A549 (cell line): ENCODE data around the gene SPTBN5. TPM values are rescaled to one million over a fixed set of nuclear protein-coding genes. Genes with fewer than 3 reads are reported as not detected.

Experiments used
- ATAC-seq, 2 experiments: fragments of 200-7000 bp in 1 of 2; fragments of >200 bp in 1 of 2; cut with Nextera tagmentation in 1 of 2; cut with Tn5 transposase in 1 of 2; 3 replicates each; pipeline versions ENCODE4 v1.8.0 to v1.9.1; 2018 to 2020; ENCODE audit warnings: mild to moderate bottlenecking in 1 of 2, moderate library complexity in 1 of 2
- CTCF ChIA-PET: fragments of 300-600 bp; sonication (Branson Sonifier 250); formaldehyde crosslinking; extraction: SDS; loops from one replicate; lab custom pipeline; 2021; ENCODE audit warnings: antibody characterized with exemption, inconsistent platforms; lab: Yijun Ruan, JAX
- POLR2A ChIA-PET: fragments of 350-600 bp; formaldehyde crosslinking; extraction: SDS; loops from one replicate; lab custom pipeline; 2021; ENCODE audit warnings: antibody characterized with exemption, inconsistent platforms; lab: Yijun Ruan, JAX
- DNase-seq, 2 experiments: peaks; one replicate each; pipeline versions ENCODE4 v3.0.0 to v3.0.0-alpha.2; 2011 to 2016; ENCODE audit warnings: low read depth in 1 of 2, low spot score in 1 of 2
- FAIRE-seq: peaks from 2 replicates; lab custom pipeline; 2011; peaks lifted over from hg19 to GRCh38; lab: Jason Lieb, UNC
- H3K27ac ChIP-seq, 2 experiments: fragments of >200 bp; sonication (Bioruptor Twin); formaldehyde crosslinking; 3 replicates each; pipeline ENCODE4 v1.5.1; 2016 to 2017
- H3K4me1 ChIP-seq: fragments of >200 bp; sonication (Bioruptor Twin); formaldehyde crosslinking; 3 replicates; pipeline ENCODE4 v1.6.1; 2016
- H3K4me2 ChIP-seq: fragments of >200 bp; sonication (Bioruptor Twin); formaldehyde crosslinking; 3 replicates; pipeline ENCODE4 v1.6.1; 2016
- H3K4me3 ChIP-seq: fragments of >200 bp; sonication (Bioruptor Twin); formaldehyde crosslinking; 3 replicates; pipeline ENCODE4 v1.5.1; 2016
- H3K9me3 ChIP-seq: fragments of >200 bp; sonication (Bioruptor Twin); formaldehyde crosslinking; 3 replicates; pipeline ENCODE4 v1.6.1; 2016
- CEBPB ChIP-seq, 2 experiments: fragments of >200 bp in 1 of 2; sonication (Bioruptor Twin) in 1 of 2; formaldehyde crosslinking in 1 of 2; IDR thresholded peaks; 2 replicates each; pipeline ENCODE4 v1.6.1; 2012 to 2016
- CTCF ChIP-seq: fragments of >200 bp; sonication (Bioruptor Twin); formaldehyde crosslinking; IDR thresholded peaks from 3 replicates; pipeline ENCODE4 v1.5.1; 2016
- EHF ChIP-seq: fragments of 250-450 bp; sonication (Bioruptor Pico); IDR thresholded peaks from 2 replicates; pipeline ENCODE4 v1.5.0; 2020; ENCODE audit warnings: mild to moderate bottlenecking
- FOSB ChIP-seq: fragments of 250-450 bp; sonication (Bioruptor Pico); IDR thresholded peaks from 2 replicates; pipeline ENCODE4 v1.5.0; 2020; ENCODE audit warnings: mild to moderate bottlenecking, moderate library complexity
- FOSL2 ChIP-seq, 2 experiments: fragments of 450-650 bp in 1 of 2; fragments of >200 bp in 1 of 2; sonication (Bioruptor Twin) in 1 of 2; formaldehyde crosslinking; IDR thresholded peaks; 2 replicates each; pipeline versions ENCODE4 v1.5.0 to v1.6.1; 2016 to 2020; ENCODE audit warnings: mild to moderate bottlenecking in 1 of 2, moderate library complexity in 1 of 2
- HDAC2 ChIP-seq: fragments of 200-600 bp; sonication (generic); IDR thresholded peaks from 2 replicates; pipeline ENCODE4 v1.6.1; 2016
- HOXB13 ChIP-seq: fragments of 250-450 bp; sonication (Bioruptor Pico); IDR thresholded peaks from 2 replicates; pipeline ENCODE4 v1.5.0; 2020; ENCODE audit warnings: low read depth, mild to moderate bottlenecking, moderate library complexity
- HOXB5 ChIP-seq: fragments of 250-450 bp; sonication (Bioruptor Pico); IDR thresholded peaks from 2 replicates; pipeline ENCODE4 v1.5.0; 2020; ENCODE audit warnings: mild to moderate bottlenecking, moderate library complexity
- JUN ChIP-seq, 2 experiments: fragments of >200 bp; sonication (Bioruptor Twin); formaldehyde crosslinking; IDR thresholded peaks; 2 replicates in 1 of 2; 3 replicates in 1 of 2; pipeline ENCODE4 v1.6.1; 2016 to 2017
- KDM1A ChIP-seq: fragments of 200-600 bp; sonication (generic); IDR thresholded peaks from 2 replicates; pipeline ENCODE4 v1.6.1; 2016; ENCODE audit warnings: low read depth, mild to moderate bottlenecking
- KDM5A ChIP-seq: fragments of 200-600 bp; sonication (generic); IDR thresholded peaks from 2 replicates; pipeline ENCODE4 v1.6.1; 2016; ENCODE audit warnings: antibody characterized with exemption, mild to moderate bottlenecking
- NR3C1 ChIP-seq: fragments of >200 bp; sonication (Bioruptor Twin); formaldehyde crosslinking; IDR thresholded peaks from 3 replicates; pipeline ENCODE4 v1.6.1; 2017
- PHF8 ChIP-seq: fragments of 200-600 bp; sonication (generic); IDR thresholded peaks from 2 replicates; pipeline ENCODE4 v1.6.1; 2016; ENCODE audit warnings: low read depth, mild to moderate bottlenecking, antibody characterized with exemption, moderate library complexity, borderline replicate concordance
- RAD21 ChIP-seq, 2 experiments: fragments of >200 bp in 1 of 2; sonication (Bioruptor Twin) in 1 of 2; formaldehyde crosslinking in 1 of 2; IDR thresholded peaks in 1 of 2; conservative IDR thresholded peaks in 1 of 2; 2 replicates in 1 of 2; 3 replicates in 1 of 2; pipeline ENCODE4 v1.6.1; 2012 to 2018; ENCODE audit warnings: inconsistent platforms in 1 of 2
- RCOR1 ChIP-seq: fragments of 150-350 bp; IDR thresholded peaks from 2 replicates; pipeline ENCODE4 v1.6.1; 2014; ENCODE audit warnings: antibody characterized with exemption, low read length, low read depth
- WGBS: methylation state at CpG from one replicate; pipeline ENCODE4 v1.1.6; 2017; ENCODE audit errors: missing lambda C conversion rate; 5-methylcytosine and 5-hydroxymethylcytosine counted together
- polyA plus RNA-seq, 4 experiments: library from polyadenylated mRNA; depleted of rRNA in 3 of 4; stranded (reverse); fragments of >200 nt; fragmentation: RNase III in 1 of 4; extraction: RNeasy Plus Mini Kit Qiagen cat#74134 plus additional on column Dnase treatment in 1 of 4; gene quantifications; 2 replicates in 3 of 4; 3 replicates in 1 of 4; pipeline ENCODE4 v1.2.3, GENCODE V29; 2011 to 2017
- TF ChIP-seq, protein P1 (sequence below): IDR thresholded peaks from 2 replicates; pipeline ENCODE4 v1.6.1; 2012; ENCODE audit warnings: low read depth, borderline replicate concordance
- TF ChIP-seq, protein P2 (sequence below): fragments of 250-450 bp; sonication (Bioruptor Pico); IDR thresholded peaks from 2 replicates; pipeline ENCODE4 v1.5.0; 2020; ENCODE audit warnings: low read depth, mild to moderate bottlenecking, moderate library complexity
- TF ChIP-seq, protein P3 (sequence below): IDR thresholded peaks from 2 replicates; pipeline ENCODE4 v1.6.1; 2012
- TF ChIP-seq, protein P4 (sequence below): fragments of 150-350 bp; IDR thresholded peaks from 2 replicates; pipeline ENCODE4 v1.6.1; 2014; ENCODE audit warnings: low read depth, mild to moderate bottlenecking, low read length

SPTBN5 gene
- polyA plus RNA-seq, 2 of the 4 experiments (the other 2 are of a cell fraction) = 0.05 to 0.17 TPM

- POLR2A ChIA-PET = no interaction called here
- Histone ChIP-seq H3K4me1 (no peaks in the 10 kb centered on the region), H3K9me3 (no peaks in the 10 kb centered on the region), H3K4me3 (no peak overlapping the region), H3K27ac (no peak overlapping the region), H3K4me2 (no peak overlapping the region)
- TF ChIP-seq, protein P1, sequence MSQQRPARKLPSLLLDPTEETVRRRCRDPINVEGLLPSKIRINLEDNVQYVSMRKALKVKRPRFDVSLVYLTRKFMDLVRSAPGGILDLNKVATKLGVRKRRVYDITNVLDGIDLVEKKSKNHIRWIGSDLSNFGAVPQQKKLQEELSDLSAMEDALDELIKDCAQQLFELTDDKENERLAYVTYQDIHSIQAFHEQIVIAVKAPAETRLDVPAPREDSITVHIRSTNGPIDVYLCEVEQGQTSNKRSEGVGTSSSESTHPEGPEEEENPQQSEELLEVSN = no peak
- no peak for TF ChIP-seq CTCF
- TF ChIP-seq KDM5A = no peak
- TF ChIP-seq KDM1A = no peak
- TF ChIP-seq, protein P2, sequence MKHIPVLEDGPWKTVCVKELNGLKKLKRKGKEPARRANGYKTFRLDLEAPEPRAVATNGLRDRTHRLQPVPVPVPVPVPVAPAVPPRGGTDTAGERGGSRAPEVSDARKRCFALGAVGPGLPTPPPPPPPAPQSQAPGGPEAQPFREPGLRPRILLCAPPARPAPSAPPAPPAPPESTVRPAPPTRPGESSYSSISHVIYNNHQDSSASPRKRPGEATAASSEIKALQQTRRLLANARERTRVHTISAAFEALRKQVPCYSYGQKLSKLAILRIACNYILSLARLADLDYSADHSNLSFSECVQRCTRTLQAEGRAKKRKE = no peak
- no peak for TF ChIP-seq RCOR1
- no peak for TF ChIP-seq FOSB (CRISPR knock-in tag)
- TF ChIP-seq, protein P3, sequence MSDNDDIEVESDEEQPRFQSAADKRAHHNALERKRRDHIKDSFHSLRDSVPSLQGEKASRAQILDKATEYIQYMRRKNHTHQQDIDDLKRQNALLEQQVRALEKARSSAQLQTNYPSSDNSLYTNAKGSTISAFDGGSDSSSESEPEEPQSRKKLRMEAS = no peak
- no peak for TF ChIP-seq RAD21 (conservative IDR thresholded peaks at IDR 0.05 in 1 of 2, IDR thresholded peaks at IDR 0.05 in 1 of 2)
- TF ChIP-seq NR3C1 = no peak
- no peak for TF ChIP-seq HOXB13
- TF ChIP-seq PHF8 = no peak
- TF ChIP-seq HOXB5 = no peak
- no peak for TF ChIP-seq CEBPB (IDR thresholded peaks at IDR 0.05)
- no peak for TF ChIP-seq EHF (CRISPR knock-in tag)
- TF ChIP-seq HDAC2 = no peak
- TF ChIP-seq, protein P4, sequence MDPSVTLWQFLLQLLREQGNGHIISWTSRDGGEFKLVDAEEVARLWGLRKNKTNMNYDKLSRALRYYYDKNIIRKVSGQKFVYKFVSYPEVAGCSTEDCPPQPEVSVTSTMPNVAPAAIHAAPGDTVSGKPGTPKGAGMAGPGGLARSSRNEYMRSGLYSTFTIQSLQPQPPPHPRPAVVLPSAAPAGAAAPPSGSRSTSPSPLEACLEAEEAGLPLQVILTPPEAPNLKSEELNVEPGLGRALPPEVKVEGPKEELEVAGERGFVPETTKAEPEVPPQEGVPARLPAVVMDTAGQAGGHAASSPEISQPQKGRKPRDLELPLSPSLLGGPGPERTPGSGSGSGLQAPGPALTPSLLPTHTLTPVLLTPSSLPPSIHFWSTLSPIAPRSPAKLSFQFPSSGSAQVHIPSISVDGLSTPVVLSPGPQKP = no peak
- TF ChIP-seq JUN (IDR thresholded peaks at IDR 0.05) = no peak
- DNase-seq (no peak), ATAC-seq (no peak), FAIRE-seq (no peak)
- WGBS = 78% methylated on average over 12 of the region's 25 CpGs
- CTCF ChIA-PET = interaction anchor here (1.2 kb wide), 1 partner anchor 38 kb away, joined by 4 read pairs; no protein-coding TSS in a partner anchor
These were observed 26.8 kb downstream of the SPTBN5 start for GRCh38 chr15:41866872-41867579.

GRCh38 chr15:41866263-41866703, 27.6 kb downstream of the SPTBN5 start:
- Histone ChIP-seq H3K4me3 (no peak overlapping the region), H3K4me2 (no peak overlapping the region), H3K4me1 (no peaks in the 10 kb centered on the region), H3K9me3 (no peaks in the 10 kb centered on the region), H3K27ac (no peak overlapping the region)
- ATAC-seq = no peak
- TF ChIP-seq FOSL2 (IDR thresholded peaks at IDR 0.05) (no peak), FOSL2 (CRISPR knock-in tag; IDR thresholded peaks at IDR 0.05) (no peak)
- FAIRE-seq = no peak
- POLR2A ChIA-PET = no interaction called here
- no peak for DNase-seq
- 80% methylated on average over 1 of the region's 8 CpGs for WGBS
- CTCF ChIA-PET = interaction anchor here (1.2 to 1.4 kb wide), 2 partner anchors 15 to 39 kb away, joined by 3 to 4 read pairs; no protein-coding TSS in a partner anchor
